AG04450 (cell line): ENCODE data around the gene TBX15. TPM values are rescaled to one million over a fixed set of nuclear protein-coding genes. Genes with fewer than 3 reads are reported as not detected.

Experiments
- CTCF ChIA-PET: fragments of 300-600, 350-600 bp; formaldehyde crosslinking; extraction: SDS; loops from one replicate; lab custom pipeline; 2022; ENCODE audit warnings: antibody characterized with exemption, inconsistent platforms; lab: Charles Lee
- POLR2A ChIA-PET: fragments of 350-600 bp; formaldehyde crosslinking; extraction: SDS; loops from one replicate; lab custom pipeline; 2021; ENCODE audit warnings: antibody characterized with exemption, inconsistent platforms; lab: Yijun Ruan, JAX
- DNase-seq: peaks from one replicate; pipeline ENCODE4 v3.0.0-alpha.2; 2011; ENCODE audit warnings: low read depth, low spot score
- H3K27ac ChIP-seq: one replicate; pipeline ENCODE4 v1.5.1; 2012; ENCODE audit warnings: low read depth, low read length, control low read depth
- H3K27me3 ChIP-seq: one replicate; pipeline ENCODE4 v1.6.0; 2012; ENCODE audit warnings: low read length; ENCODE audit not compliant: control insufficient read depth, insufficient read depth
- H3K4me3 ChIP-seq: 2 replicates; pipeline ENCODE4 v1.5.1; 2011; ENCODE audit warnings: mild to moderate bottlenecking, low read depth, low read length, control low read depth
- H3K9me3 ChIP-seq: 2 replicates; pipeline ENCODE4 v1.5.1; 2012; ENCODE audit warnings: low read length; ENCODE audit not compliant: control insufficient read depth, insufficient read depth
- polyA plus RNA-seq: library from polyadenylated mRNA; depleted of rRNA; stranded (reverse); fragments of >200 nt; gene quantifications from 2 replicates; pipeline ENCODE4 v1.2.3, GENCODE V29; 2011
- TF ChIP-seq, protein P1 (sequence below): IDR thresholded peaks from 2 replicates; pipeline ENCODE4 v1.5.1; 2011; ENCODE audit warnings: low read depth, low read length, control low read depth, inconsistent platforms

The TBX15 gene
- polyA plus RNA-seq, 1 experiment = not detected

GRCh38 chr1:118905671-118906070, 82.5 kb downstream of the TBX15 start:
- DNase-seq = no peak
- no peak overlapping the region for H3K27ac ChIP-seq
- H3K27me3 ChIP-seq = no peaks in the 10 kb centered on the region
- no peaks in the 10 kb centered on the region for H3K9me3 ChIP-seq
- TF ChIP-seq, protein P1, sequence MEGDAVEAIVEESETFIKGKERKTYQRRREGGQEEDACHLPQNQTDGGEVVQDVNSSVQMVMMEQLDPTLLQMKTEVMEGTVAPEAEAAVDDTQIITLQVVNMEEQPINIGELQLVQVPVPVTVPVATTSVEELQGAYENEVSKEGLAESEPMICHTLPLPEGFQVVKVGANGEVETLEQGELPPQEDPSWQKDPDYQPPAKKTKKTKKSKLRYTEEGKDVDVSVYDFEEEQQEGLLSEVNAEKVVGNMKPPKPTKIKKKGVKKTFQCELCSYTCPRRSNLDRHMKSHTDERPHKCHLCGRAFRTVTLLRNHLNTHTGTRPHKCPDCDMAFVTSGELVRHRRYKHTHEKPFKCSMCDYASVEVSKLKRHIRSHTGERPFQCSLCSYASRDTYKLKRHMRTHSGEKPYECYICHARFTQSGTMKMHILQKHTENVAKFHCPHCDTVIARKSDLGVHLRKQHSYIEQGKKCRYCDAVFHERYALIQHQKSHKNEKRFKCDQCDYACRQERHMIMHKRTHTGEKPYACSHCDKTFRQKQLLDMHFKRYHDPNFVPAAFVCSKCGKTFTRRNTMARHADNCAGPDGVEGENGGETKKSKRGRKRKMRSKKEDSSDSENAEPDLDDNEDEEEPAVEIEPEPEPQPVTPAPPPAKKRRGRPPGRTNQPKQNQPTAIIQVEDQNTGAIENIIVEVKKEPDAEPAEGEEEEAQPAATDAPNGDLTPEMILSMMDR = no peak
- CTCF ChIA-PET = no interaction called here
- POLR2A ChIA-PET = no interaction called here
- H3K4me3 ChIP-seq = no peak overlapping the region

DNA sequence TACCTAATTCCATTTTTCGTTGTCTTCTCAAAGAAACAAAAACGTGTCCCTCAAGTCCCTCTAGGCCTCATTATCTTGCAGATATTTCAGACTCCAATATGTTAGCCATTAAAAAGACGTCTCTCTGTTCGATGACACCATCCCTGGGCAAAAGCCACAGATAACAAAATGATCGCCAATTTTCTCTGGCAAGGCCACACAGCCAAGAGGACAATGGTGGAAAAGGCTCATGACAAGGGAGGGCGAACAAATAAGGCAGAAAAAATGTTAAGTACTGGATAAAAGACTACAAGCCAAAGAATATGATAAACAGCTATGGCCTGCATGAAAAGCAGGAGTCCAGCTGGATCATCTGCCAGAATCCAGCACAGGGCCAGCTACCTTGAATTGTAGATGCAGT, 82.9 kb downstream of the TBX15 start:
- TF ChIP-seq, protein P1 = no peak

GRCh38 chr1:118902711-118903191, 85.4 kb downstream of the TBX15 start:
- TF ChIP-seq, protein P1 = no peak
- DNase-seq = no peak
- CTCF ChIA-PET = no interaction called here
- H3K9me3 ChIP-seq = no peaks in the 10 kb centered on the region
- no peak overlapping the region for H3K27ac ChIP-seq
- H3K4me3 ChIP-seq = no peak overlapping the region
- POLR2A ChIA-PET = no interaction called here
- H3K27me3 ChIP-seq = no peaks in the 10 kb centered on the region

More for the DNA sequence above, 82.9 kb downstream of the TBX15 start:
- POLR2A ChIA-PET = no interaction called here
- DNase-seq = no peak
- Histone ChIP-seq H3K4me3 (no peak overlapping the region), H3K27ac (no peak overlapping the region), H3K9me3 (no peaks in the 10 kb centered on the region), H3K27me3 (no peaks in the 10 kb centered on the region)
- CTCF ChIA-PET = no interaction called here

GRCh38 chr1:118902299-118902698, 85.8 kb downstream of the TBX15 start:
- H3K27ac ChIP-seq = no peak overlapping the region
- CTCF ChIA-PET = no interaction called here
- no peaks in the 10 kb centered on the region for H3K27me3 ChIP-seq
- no peaks in the 10 kb centered on the region for H3K9me3 ChIP-seq
- H3K4me3 ChIP-seq = no peak overlapping the region
- DNase-seq = no peak
- POLR2A ChIA-PET = no interaction called here
- TF ChIP-seq, protein P1 = no peak

- DNase-seq = no peak
- Histone ChIP-seq H3K27me3 (no peaks in the 10 kb centered on the region), H3K4me3 (no peak overlapping the region), H3K27ac (no peak overlapping the region), H3K9me3 (no peaks in the 10 kb centered on the region)
- CTCF ChIA-PET = no interaction called here
- TF ChIP-seq, protein P1 = no peak
- POLR2A ChIA-PET = no interaction called here
Measured at GRCh38 chr1:118900643-118901440, 87.3 kb downstream of the TBX15 start.
